Mononuclear cell (primary cell): Measurements from ENCODE around the gene KRTAP12-4. TPM values are rescaled to one million over a fixed set of nuclear protein-coding genes. Genes with fewer than 3 reads are reported as not detected.
"Not testable (repeated sequence)": the region's sequence is repeated elsewhere in the genome, so short reads cannot be mapped to it uniquely, and the experiment has no call there.

Experiments
- H3K27me3 ChIP-seq: 2 replicates; pipeline ENCODE4 v1.6.0; 2011; ENCODE audit warnings: low read length, control low read depth; ENCODE audit not compliant: insufficient read depth
- H3K4me1 ChIP-seq: 2 replicates; pipeline ENCODE4 v1.5.1; 2011; ENCODE audit warnings: mild to moderate bottlenecking, low read length, control low read depth; ENCODE audit not compliant: insufficient read depth
- H3K4me3 ChIP-seq: 2 replicates; pipeline ENCODE4 v1.5.1; 2011; ENCODE audit warnings: mild to moderate bottlenecking, low read length, moderate library complexity
- H3K9me3 ChIP-seq: 2 replicates; pipeline ENCODE4 v1.5.1; 2011; ENCODE audit warnings: low read depth, mild to moderate bottlenecking, control low read depth, low read length
- total RNA-seq: library from RNA; depleted of rRNA; stranded (reverse); fragments of >200 nt; gene quantifications from one replicate; pipeline ENCODE4 v1.2.3, GENCODE V29; 2012

Gene KRTAP12-4
- total RNA-seq, 1 donor, result not detected

GRCh38 chr21:44636209-44637017 is 18.0 kb downstream of the KRTAP12-4 start:
- Histone ChIP-seq H3K4me1 (no peaks in the 10 kb centered on the region), H3K4me3 (no peak overlapping the region), H3K9me3 (peaks cover 10% of the 10 kb centered on the region), H3K27me3 (peaks cover 3% of the 10 kb centered on the region)

- Histone ChIP-seq H3K27me3 (peaks cover 3% of the 10 kb centered on the region), H3K9me3 (peaks cover 15% of the 10 kb centered on the region), H3K4me1 (peaks cover 4% of the 10 kb centered on the region), H3K4me3 (no peak overlapping the region)
These were observed 22.4 kb downstream of the KRTAP12-4 start for GRCh38 chr21:44632067-44632466.

- Histone ChIP-seq H3K4me1 (peaks cover 4% of the 10 kb centered on the region), H3K27me3 (peaks cover 3% of the 10 kb centered on the region), H3K4me3 (no peak overlapping the region), H3K9me3 (peaks cover 15% of the 10 kb centered on the region)
These were observed 24.0 kb downstream of the KRTAP12-4 start for GRCh38 chr21:44630440-44630839.

- Histone ChIP-seq H3K9me3 (peaks cover 24% of the 10 kb centered on the region), H3K4me1 (peaks cover 4% of the 10 kb centered on the region), H3K27me3 (peaks cover 3% of the 10 kb centered on the region), H3K4me3 (no peak overlapping the region)
These were observed 25.6 kb downstream of the KRTAP12-4 start for GRCh38 chr21:44628707-44629391.

- H3K4me3 ChIP-seq, H3K4me1 ChIP-seq, H3K27me3 ChIP-seq: not testable (repeated sequence)
- peaks cover 32% of the 10 kb centered on the region for H3K9me3 ChIP-seq
These were observed 26.6 kb downstream of the KRTAP12-4 start for GRCh38 chr21:44627831-44628233.

DNA sequence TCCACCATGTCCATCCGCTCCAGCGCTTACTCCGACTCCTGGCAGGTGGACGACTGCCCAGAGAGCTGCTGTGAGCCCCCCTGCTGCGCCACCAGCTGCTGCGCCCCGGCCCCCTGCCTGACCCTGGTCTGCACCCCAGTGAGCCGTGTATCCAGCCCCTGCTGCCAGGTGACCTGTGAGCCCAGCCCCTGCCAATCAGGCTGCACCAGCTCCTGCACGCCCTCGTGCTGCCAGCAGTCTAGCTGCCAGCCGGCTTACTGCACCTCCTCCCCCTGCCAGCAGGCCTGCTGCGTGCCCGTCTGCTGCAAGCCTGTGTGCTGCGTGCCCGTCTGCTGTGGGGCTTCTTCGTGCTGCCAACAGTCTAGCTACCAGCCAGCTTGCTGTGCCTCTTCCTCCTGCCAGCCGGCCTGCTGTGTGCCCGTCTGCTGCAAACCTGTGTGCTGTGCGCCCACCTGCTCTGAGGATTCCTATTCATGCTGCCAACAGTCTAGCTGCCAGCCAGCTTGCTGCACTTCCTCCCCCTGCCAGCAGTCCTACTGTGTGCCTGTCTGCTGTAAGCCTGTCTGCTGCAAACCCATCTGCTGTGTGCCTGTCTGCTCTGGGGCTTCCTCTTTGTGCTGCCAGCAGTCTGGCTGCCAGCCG is 27.2 kb downstream of the KRTAP12-4 start:
- not testable (repeated sequence) for H3K4me3 ChIP-seq, H3K4me1 ChIP-seq, H3K27me3 ChIP-seq
- peaks cover 29% of the 10 kb centered on the region for H3K9me3 ChIP-seq

GRCh38 chr21:44626673-44627143 is 27.8 kb downstream of the KRTAP12-4 start, which contains the start of gene KRTAP10-9:
Gene KRTAP10-9, plus strand, starts transcription at chr21:44627093. Its CDS starts 79 bp downstream, at chr21:44627172.
- Histone ChIP-seq H3K4me1 (peaks cover 4% of the 10 kb centered on the region), H3K27me3 (no peaks in the 10 kb centered on the region), H3K9me3 (peaks cover 23% of the 10 kb centered on the region), H3K4me3 (no peak within 1 kb of the TSS)

DNA sequence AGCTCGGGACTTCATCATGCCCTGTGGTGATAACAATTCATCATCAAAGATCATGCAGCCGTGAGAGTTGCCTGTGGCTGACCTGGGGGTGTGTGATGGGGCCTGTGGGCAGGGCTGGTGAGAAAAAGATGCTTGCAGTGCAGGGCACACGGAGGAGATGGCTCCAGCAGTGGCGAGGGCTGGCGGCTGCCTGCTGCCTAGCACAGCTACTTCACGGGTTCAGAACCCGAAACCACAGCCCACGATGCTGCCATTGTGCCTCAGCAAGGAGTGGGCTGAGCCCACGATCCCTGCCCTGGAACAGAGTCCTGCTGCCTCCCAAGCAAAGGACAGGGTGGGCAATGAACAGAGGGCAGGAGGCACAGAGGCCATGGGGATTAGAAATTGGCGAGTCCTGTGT is 28.2 kb downstream of the KRTAP12-4 start:
- Histone ChIP-seq H3K4me3 (no peak overlapping the region), H3K9me3 (peaks cover 22% of the 10 kb centered on the region), H3K27me3 (no peaks in the 10 kb centered on the region), H3K4me1 (peaks cover 4% of the 10 kb centered on the region)

DNA sequence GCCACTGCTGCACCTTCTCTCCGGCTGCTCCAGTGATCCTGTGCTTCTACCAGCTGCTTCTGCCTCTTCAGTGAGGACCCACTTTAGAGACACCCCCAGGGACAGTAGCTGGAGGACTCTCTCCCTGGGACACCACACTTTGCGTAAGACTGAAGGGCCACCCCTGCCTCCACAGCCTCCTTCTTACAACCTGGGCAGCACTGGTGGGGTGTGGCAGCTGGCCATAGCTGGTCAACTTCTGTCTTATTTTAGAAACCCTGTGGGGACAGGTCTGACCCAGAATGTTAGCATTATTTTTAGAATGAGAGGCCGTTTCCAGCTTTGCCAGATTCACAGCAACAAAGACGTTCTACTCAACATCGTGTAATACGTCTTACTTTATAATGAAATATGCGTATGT is 28.7 kb downstream of the KRTAP12-4 start:
- H3K4me1 ChIP-seq, result peaks cover 4% of the 10 kb centered on the region

GRCh38 chr21:44623575-44623974 is 30.9 kb downstream of the KRTAP12-4 start:
- no peaks in the 10 kb centered on the region for H3K27me3 ChIP-seq
- no peak overlapping the region for H3K4me3 ChIP-seq
- peaks cover 26% of the 10 kb centered on the region for H3K9me3 ChIP-seq
- H3K4me1 ChIP-seq, result peaks cover 8% of the 10 kb centered on the region

More for the DNA sequence above, 28.7 kb downstream of the KRTAP12-4 start:
- Histone ChIP-seq H3K4me3 (no peak overlapping the region), H3K9me3 (peaks cover 17% of the 10 kb centered on the region), H3K27me3 (no peaks in the 10 kb centered on the region)

DNA sequence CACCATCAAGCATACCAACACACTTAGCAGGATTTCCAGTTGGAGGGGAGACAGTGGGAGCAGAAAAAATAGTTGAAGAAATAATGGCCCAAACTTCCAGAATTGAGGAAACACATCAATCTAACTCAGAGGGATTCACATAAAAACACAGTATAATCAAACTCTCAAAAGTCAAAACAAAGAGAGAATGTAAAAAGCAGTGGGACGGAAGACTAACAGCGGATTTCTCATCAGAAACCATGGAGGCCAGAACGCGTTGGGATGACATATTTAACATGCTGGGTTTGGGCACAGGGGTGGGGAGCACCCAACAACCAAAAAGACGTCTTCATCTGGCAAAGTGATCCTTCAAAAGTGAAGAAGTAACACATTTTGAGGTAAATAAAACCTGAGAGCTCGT is 34.6 kb downstream of the KRTAP12-4 start:
- H3K4me3 ChIP-seq, result no peak overlapping the region
- H3K9me3 ChIP-seq, result peaks cover 26% of the 10 kb centered on the region
- H3K4me1 ChIP-seq, result peaks cover 13% of the 10 kb centered on the region
- H3K27me3 ChIP-seq, result no peaks in the 10 kb centered on the region

- Histone ChIP-seq H3K27me3 (no peaks in the 10 kb centered on the region), H3K9me3 (peaks cover 17% of the 10 kb centered on the region), H3K4me3 (no peak overlapping the region), H3K4me1 (peaks cover 13% of the 10 kb centered on the region)
These were observed 35.5 kb downstream of the KRTAP12-4 start for GRCh38 chr21:44618909-44619308.

- peaks cover 13% of the 10 kb centered on the region for H3K9me3 ChIP-seq
- no peak overlapping the region for H3K4me3 ChIP-seq
- peaks cover 13% of the 10 kb centered on the region for H3K4me1 ChIP-seq
- H3K27me3 ChIP-seq, result no peaks in the 10 kb centered on the region
These were observed 36.0 kb downstream of the KRTAP12-4 start for GRCh38 chr21:44618504-44618903.

GRCh38 chr21:44617071-44617501 is 37.4 kb downstream of the KRTAP12-4 start:
- Histone ChIP-seq H3K27me3 (no peaks in the 10 kb centered on the region), H3K4me3 (no peak overlapping the region), H3K9me3 (peaks cover 9% of the 10 kb centered on the region), H3K4me1 (peaks cover 13% of the 10 kb centered on the region)

GRCh38 chr21:44616591-44616926 is 37.9 kb downstream of the KRTAP12-4 start:
- peaks cover 9% of the 10 kb centered on the region for H3K9me3 ChIP-seq
- no peak overlapping the region for H3K4me3 ChIP-seq
- H3K4me1 ChIP-seq, result peaks cover 13% of the 10 kb centered on the region
- no peaks in the 10 kb centered on the region for H3K27me3 ChIP-seq
